Measurements from ENCODE around the gene ZNF236.
"Not testable (repeated sequence)": the region's sequence is repeated elsewhere in the genome, so short reads cannot be mapped to it uniquely, and the experiment has no call there.

Gene ZNF236

DNA sequence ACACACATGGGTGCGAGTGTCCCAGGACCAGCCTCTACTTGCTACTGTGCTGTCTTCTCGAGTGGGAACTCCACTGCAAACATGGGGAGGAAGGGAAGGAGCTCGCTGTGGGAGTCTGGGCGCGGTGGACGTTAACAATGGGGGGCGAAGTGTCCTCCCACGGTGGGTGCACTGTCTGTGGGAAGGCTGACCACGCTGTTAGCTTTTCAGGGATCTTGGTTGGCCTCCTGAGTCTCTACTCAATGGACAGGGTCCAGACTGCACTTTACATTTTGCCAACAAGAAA, 163.5 kb downstream of the ZNF236 start:
- Mint-ChIP-seq H3K4me1 (peaks cover 6% of the 10 kb centered on the region), H3K9me3 (no peaks in the 10 kb centered on the region)
- CTCF ChIA-PET: interaction anchor here (0.7 to 5.4 kb wide), 6 partner anchors 14 to 184 kb away, joined by 3 to 76 read pairs (median 3); no protein-coding TSS in a partner anchor

GRCh38 chr18:76986406-76986805, 164.0 kb downstream of the ZNF236 start:
- H3K4me1 Mint-ChIP-seq: peaks cover 6% of the 10 kb centered on the region
- H3K36me3 Mint-ChIP-seq: no peaks in the 10 kb centered on the region
- no peaks in the 10 kb centered on the region for H3K9me3 Mint-ChIP-seq
- no peak for DNase-seq
- CTCF ChIA-PET: interaction anchor here (1.2 to 5.4 kb wide), 3 partner anchors 41 to 225 kb away, joined by 3 to 76 read pairs (median 4); no protein-coding TSS in a partner anchor
- H3K27ac Mint-ChIP-seq: no peak overlapping the region
- H3K27me3 Mint-ChIP-seq: peaks cover 10% of the 10 kb centered on the region
- no peak overlapping the region for H3K4me3 Mint-ChIP-seq

More for the DNA sequence above, 163.5 kb downstream of the ZNF236 start:
- peaks cover 10% of the 10 kb centered on the region for H3K27me3 Mint-ChIP-seq
- H3K27ac Mint-ChIP-seq: no peak overlapping the region
- no peaks in the 10 kb centered on the region for H3K36me3 Mint-ChIP-seq
- no peak overlapping the region for H3K4me3 Mint-ChIP-seq
- no peak for DNase-seq

DNA sequence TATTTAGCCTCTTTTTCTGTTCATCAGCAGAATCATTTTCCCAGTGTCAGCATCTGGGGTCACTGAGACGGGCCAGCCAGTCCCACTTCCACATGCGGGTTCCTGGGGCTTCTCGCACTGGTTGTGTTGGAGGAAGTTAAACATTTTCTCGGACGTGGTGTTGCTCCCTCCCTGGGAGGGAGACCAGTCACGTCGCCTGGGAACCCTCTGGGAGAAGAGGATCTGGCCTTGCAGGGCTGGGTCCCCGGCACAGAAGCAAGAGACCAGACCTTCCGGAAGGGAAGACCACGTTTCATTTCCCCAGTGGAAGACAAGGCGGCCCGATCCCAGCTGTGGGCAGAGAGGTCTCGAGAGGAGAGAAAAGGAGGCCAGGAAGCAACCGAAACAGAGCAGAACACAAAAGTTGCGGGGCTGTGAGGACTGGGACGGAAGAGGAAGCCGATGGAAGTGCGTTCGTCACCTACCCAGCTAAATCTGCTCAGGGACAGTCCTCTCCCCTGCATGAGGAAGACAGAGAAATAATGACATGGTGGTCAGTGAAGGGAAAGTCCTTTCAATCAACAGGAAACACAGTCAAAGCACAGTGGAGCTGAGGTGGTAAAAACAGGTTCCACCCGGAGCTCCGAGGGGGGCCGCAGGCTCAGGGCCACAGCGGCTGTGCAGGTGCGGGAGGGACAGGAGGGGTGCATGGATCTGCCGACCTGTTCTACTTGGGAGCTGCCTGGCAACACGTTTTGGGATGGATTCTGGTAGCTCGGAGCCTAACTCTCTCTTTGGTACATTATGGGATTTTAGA, 165.9 kb downstream of the ZNF236 start:
- no peak overlapping the region for H3K27ac Mint-ChIP-seq
- H3K27me3 Mint-ChIP-seq: peaks cover 10% of the 10 kb centered on the region
- no peaks in the 10 kb centered on the region for H3K9me3 Mint-ChIP-seq
- peaks cover 2% of the 10 kb centered on the region for H3K4me1 Mint-ChIP-seq
- no peak overlapping the region for H3K4me3 Mint-ChIP-seq
- no peaks in the 10 kb centered on the region for H3K36me3 Mint-ChIP-seq
- CTCF ChIA-PET: interaction anchor here (1.5 kb wide), 1 partner anchor 185 kb away, joined by 4 read pairs; no protein-coding TSS in a partner anchor
- DNase-seq: no peak

DNA sequence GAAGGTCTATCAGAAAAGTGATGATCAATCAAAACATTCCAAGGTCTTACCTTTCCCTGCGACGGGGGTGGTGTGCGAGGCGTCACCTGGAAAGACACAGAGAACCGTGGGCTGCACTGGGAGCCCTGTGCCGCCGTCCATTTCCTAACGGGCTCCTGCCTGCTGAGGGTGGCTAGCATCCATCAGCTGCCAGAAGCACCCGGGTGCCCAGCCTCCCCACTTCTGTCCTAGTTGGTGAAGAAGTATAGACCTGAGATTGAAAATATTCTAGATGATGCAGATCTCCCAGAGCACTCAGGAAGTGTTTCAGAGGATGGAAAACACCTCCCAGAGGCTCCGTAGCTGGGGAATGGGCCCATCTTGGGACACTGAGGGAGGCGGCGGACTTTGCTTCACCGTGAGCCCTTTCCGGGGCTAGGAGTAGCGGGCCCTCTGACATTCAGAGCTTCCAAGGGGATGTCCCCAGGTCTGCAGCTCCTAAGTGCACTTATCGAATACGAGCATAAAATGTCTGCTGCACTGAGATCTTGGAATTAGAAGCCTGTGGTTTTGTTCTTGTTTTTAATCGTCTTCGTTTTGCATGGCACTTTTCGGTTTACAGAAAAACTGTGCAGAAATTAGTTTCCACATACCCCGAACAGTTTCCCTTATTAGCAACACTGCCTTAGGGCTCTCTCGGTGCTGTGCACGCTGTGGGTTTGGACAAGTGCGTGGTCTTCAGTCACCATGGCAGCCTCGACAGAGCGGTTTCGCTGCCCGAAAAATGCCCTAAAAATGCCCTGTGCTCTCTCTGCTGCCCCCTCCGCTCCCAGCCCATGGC, 166.7 kb downstream of the ZNF236 start:
- Mint-ChIP-seq H3K36me3 (no peaks in the 10 kb centered on the region), H3K9me3 (no peaks in the 10 kb centered on the region), H3K4me1 (no peaks in the 10 kb centered on the region), H3K27me3 (peaks cover 15% of the 10 kb centered on the region), H3K27ac (no peak overlapping the region), H3K4me3 (no peak overlapping the region)
- CTCF ChIA-PET: interaction anchor here (1.5 kb wide), 1 partner anchor 186 kb away, joined by 4 read pairs; no protein-coding TSS in a partner anchor
- no peak for DNase-seq

- CTCF ChIA-PET: no interaction called here
- Mint-ChIP-seq H3K4me3 (no peak overlapping the region), H3K27ac (no peak overlapping the region), H3K36me3 (no peaks in the 10 kb centered on the region), H3K4me1 (no peaks in the 10 kb centered on the region), H3K27me3 (peaks cover 15% of the 10 kb centered on the region), H3K9me3 (no peaks in the 10 kb centered on the region)
- DNase-seq: no peak
Observed at GRCh38 chr18:76989647-76990190, 167.4 kb downstream of the ZNF236 start.

DNA sequence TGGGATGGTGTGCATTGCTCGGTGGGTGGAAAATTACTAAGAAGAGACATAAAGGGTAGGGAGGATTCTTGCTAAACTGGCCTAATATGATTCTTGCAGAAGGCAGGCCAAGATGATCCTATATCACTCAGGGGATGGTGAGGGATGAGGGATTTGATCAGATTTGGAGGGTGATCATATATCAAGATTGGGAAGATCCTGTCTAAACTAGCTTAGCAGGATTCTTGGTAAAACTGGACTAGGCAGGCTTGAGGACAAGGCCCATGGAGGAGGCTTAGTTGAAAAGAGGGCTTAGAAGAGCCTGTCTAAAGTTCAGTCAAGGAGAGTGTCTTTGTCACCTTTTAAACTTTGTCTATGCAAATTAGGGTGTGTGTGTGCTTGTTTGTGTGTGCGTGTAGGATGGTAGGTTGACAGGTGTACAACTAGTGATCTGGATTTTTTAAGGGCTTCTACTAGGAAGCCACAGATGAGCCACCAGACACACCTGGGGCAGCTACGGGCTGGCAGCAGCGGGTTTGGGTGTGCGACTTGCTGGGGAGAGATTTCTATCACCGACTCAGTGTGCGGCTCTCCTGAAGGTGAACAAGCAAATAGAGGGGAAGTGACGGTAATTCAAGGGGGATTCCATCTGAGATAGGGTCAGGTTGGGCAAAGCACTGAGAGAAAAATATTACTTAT, 168.1 kb downstream of the ZNF236 start:
- DNase-seq, H3K9me3 Mint-ChIP-seq, H3K36me3 Mint-ChIP-seq, H3K4me1 Mint-ChIP-seq, H3K27ac Mint-ChIP-seq, H3K4me3 Mint-ChIP-seq, CTCF ChIA-PET: not testable (repeated sequence)
- peaks cover 21% of the 10 kb centered on the region for H3K27me3 Mint-ChIP-seq

DNA sequence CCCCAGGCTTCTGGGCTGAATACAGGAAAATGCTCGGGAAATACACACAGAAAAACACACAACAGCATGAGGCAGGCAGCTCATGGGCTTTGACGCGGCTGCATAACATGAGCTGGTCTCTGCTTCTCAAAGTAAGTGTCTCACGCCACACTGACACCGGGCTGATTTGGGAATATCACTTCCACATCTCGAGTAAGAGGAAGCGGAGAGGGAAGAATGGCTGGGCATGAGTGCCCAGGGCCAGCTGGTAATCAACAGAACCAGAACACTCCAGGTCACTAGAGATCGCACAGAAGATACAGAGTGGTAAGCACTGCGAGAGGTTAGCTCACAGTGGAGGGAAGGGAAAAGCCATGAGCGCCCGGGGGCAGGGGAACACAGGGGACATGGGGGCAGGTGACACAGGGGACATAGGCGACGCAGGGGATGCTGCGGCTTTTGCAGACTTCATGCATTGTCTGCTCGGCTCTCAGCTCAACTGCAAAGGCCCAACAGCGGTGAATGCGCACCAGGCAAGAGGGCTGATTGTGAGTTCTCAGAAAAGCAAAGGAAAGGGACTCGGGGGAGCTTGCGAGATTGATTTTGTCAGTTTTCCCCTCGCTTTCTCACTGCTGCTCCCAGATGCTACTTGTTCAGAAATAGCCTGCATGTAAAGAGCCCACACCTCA, 168.8 kb downstream of the ZNF236 start:
- CTCF ChIA-PET: interaction anchor here (0.6 to 6.9 kb wide), 2 partner anchors 7 to 9 kb away, joined by 3 to 28 read pairs; no protein-coding TSS in a partner anchor
- peaks cover 5% of the 10 kb centered on the region for H3K4me1 Mint-ChIP-seq
- no peak overlapping the region for H3K27ac Mint-ChIP-seq
- DNase-seq: no peak
- H3K36me3 Mint-ChIP-seq: no peaks in the 10 kb centered on the region
- peaks cover 25% of the 10 kb centered on the region for H3K27me3 Mint-ChIP-seq
- no peak overlapping the region for H3K4me3 Mint-ChIP-seq
- H3K9me3 Mint-ChIP-seq: no peaks in the 10 kb centered on the region

GRCh38 chr18:76992226-76993084, 170.1 kb downstream of the ZNF236 start:
- no peak overlapping the region for H3K27ac Mint-ChIP-seq
- H3K9me3 Mint-ChIP-seq: no peaks in the 10 kb centered on the region
- no peaks in the 10 kb centered on the region for H3K36me3 Mint-ChIP-seq
- no peak for DNase-seq
- peaks cover 34% of the 10 kb centered on the region for H3K27me3 Mint-ChIP-seq
- peaks cover 5% of the 10 kb centered on the region for H3K4me1 Mint-ChIP-seq
- H3K4me3 Mint-ChIP-seq: no peak overlapping the region
- CTCF ChIA-PET: interaction anchor here (0.6 to 6.9 kb wide), 3 partner anchors 8 to 9 kb away, joined by 3 to 28 read pairs (median 3); no protein-coding TSS in a partner anchor

GRCh38 chr18:76993085-76993382, 170.7 kb downstream of the ZNF236 start:
- peaks cover 5% of the 10 kb centered on the region for H3K4me1 Mint-ChIP-seq
- no peak for DNase-seq
- no peak overlapping the region for H3K27ac Mint-ChIP-seq
- CTCF ChIA-PET: interaction anchor here (6.9 kb wide), 1 partner anchor 9 kb away, joined by 28 read pairs; no protein-coding TSS in a partner anchor
- no peaks in the 10 kb centered on the region for H3K36me3 Mint-ChIP-seq
- no peaks in the 10 kb centered on the region for H3K9me3 Mint-ChIP-seq
- peaks cover 36% of the 10 kb centered on the region for H3K27me3 Mint-ChIP-seq
- no peak overlapping the region for H3K4me3 Mint-ChIP-seq

- DNase-seq: no peak
- CTCF ChIA-PET: interaction anchor here (6.9 kb wide), 1 partner anchor 10 kb away, joined by 28 read pairs; no protein-coding TSS in a partner anchor
- Mint-ChIP-seq H3K4me1 (peaks cover 5% of the 10 kb centered on the region), H3K36me3 (no peaks in the 10 kb centered on the region), H3K27me3 (peaks cover 33% of the 10 kb centered on the region), H3K9me3 (no peaks in the 10 kb centered on the region), H3K27ac (no peak overlapping the region), H3K4me3 (no peak overlapping the region)
Observed at GRCh38 chr18:76993573-76993972, 171.2 kb downstream of the ZNF236 start.

GRCh38 chr18:76994086-76994654, 171.8 kb downstream of the ZNF236 start:
- Mint-ChIP-seq H3K27ac (no peak overlapping the region), H3K9me3 (no peaks in the 10 kb centered on the region), H3K4me1 (peaks cover 5% of the 10 kb centered on the region), H3K36me3 (no peaks in the 10 kb centered on the region), H3K4me3 (no peak overlapping the region), H3K27me3 (peaks cover 30% of the 10 kb centered on the region)
- DNase-seq: no peak
- CTCF ChIA-PET: interaction anchor here (6.9 kb wide), 1 partner anchor 11 kb away, joined by 28 read pairs; no protein-coding TSS in a partner anchor

DNA sequence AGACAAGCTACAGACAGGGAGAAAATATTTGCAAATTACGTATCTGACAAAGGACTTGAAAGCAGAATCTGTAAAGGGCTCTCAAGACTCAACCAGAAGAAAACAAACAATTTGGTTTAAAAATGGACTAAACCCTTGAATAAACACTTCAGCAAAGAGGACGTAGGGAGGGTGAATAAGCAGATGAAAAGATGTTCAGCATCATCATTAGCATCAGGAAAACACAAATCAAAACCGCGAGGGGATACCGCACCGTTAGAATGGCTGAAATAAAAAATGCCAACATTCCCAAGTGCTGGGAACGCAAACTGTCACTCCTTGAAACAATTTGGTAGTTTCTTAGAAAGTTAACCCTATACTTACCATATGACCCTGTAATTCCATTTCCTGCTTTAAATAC, 173.5 kb downstream of the ZNF236 start:
- H3K27me3 Mint-ChIP-seq: peaks cover 30% of the 10 kb centered on the region
- H3K27ac Mint-ChIP-seq: no peak overlapping the region
- H3K4me1 Mint-ChIP-seq: peaks cover 13% of the 10 kb centered on the region
- no peaks in the 10 kb centered on the region for H3K9me3 Mint-ChIP-seq
- no peak overlapping the region for H3K4me3 Mint-ChIP-seq
- DNase-seq: no peak
- no peaks in the 10 kb centered on the region for H3K36me3 Mint-ChIP-seq
- CTCF ChIA-PET: interaction anchor here (6.9 kb wide), 1 partner anchor 12 kb away, joined by 28 read pairs; no protein-coding TSS in a partner anchor

All from activated naive CD4-positive, alpha-beta T cell treated with anti-CD3 and anti-CD28 coated beads, Interleukin-2, amount 10 ng/mL, durations not matched to agents 7 days and 5 days (primary cell).